GM12872 (cell line): ENCODE data around the gene ARHGEF4.

Experiments
- TF ChIP-seq, protein P1 (sequence below): IDR thresholded peaks from 3 replicates; pipeline ENCODE4 v1.5.1; 2011; ENCODE audit warnings: low read depth, mild to moderate bottlenecking, low read length, moderate library complexity; ENCODE audit not compliant: insufficient read depth

The ARHGEF4 gene

DNA sequence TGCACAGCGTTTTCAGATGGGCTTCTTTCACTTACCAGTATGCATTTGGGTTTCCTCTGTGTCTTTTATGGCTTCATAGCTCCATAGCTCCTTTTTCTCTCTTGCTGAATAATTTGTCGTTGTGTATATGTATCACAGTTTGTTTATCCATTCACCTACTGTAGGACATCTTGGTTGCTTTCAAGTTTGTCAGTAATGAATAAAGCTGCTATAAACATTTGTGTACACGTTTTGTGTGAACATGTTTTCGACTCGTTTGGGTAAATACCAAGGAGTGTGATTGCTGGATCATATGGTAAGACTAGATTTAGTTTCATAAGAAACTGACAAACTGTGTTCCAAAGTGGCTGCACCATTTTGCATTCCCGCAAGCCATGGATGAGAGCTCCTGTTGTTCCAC is 161.8 kb downstream of the ARHGEF4 start:
- TF ChIP-seq, protein P1, sequence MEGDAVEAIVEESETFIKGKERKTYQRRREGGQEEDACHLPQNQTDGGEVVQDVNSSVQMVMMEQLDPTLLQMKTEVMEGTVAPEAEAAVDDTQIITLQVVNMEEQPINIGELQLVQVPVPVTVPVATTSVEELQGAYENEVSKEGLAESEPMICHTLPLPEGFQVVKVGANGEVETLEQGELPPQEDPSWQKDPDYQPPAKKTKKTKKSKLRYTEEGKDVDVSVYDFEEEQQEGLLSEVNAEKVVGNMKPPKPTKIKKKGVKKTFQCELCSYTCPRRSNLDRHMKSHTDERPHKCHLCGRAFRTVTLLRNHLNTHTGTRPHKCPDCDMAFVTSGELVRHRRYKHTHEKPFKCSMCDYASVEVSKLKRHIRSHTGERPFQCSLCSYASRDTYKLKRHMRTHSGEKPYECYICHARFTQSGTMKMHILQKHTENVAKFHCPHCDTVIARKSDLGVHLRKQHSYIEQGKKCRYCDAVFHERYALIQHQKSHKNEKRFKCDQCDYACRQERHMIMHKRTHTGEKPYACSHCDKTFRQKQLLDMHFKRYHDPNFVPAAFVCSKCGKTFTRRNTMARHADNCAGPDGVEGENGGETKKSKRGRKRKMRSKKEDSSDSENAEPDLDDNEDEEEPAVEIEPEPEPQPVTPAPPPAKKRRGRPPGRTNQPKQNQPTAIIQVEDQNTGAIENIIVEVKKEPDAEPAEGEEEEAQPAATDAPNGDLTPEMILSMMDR, result no peak

GRCh38 chr2:131004446-131005209 is 167.9 kb downstream of the ARHGEF4 start:
- TF ChIP-seq, protein P1, result no peak

DNA sequence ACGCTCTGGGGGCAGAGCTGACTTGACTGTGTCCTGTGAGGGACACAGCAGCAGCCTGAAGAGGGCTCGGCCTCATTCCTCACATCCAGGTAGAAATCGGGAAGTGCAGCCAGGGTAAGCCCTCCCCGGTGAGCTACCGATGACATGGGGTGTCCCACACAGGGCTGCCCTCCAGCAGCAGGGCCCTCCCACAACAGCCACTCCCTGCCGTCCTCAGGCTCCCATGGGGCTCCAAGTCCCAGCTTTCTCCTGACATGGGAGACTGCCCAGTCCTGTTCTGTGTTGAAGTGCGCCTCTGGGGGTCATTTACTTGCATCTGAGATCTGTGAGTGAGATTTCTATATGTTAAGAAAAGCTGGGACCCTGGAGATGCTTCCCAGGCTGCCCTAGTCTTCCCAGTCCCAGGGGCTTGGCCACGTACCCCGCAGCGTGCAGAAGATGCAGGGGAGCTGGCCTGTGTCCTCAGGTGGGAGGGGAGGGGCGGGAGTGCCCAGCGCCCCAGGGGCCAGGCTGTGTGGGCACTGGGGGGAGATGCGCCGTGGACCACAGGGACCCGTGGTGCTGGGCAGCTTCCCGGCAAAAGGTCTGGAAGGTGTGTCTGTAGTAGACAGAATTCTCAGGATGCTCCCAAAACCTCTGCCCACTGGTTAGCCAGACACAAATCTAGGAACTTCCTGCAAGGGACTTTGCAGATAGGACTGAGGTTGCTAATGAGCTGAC is 168.7 kb downstream of the ARHGEF4 start:
- TF ChIP-seq, protein P1, result no peak

GRCh38 chr2:131006561-131006960 is 169.8 kb downstream of the ARHGEF4 start:
- TF ChIP-seq, protein P1, result no peak

DNA sequence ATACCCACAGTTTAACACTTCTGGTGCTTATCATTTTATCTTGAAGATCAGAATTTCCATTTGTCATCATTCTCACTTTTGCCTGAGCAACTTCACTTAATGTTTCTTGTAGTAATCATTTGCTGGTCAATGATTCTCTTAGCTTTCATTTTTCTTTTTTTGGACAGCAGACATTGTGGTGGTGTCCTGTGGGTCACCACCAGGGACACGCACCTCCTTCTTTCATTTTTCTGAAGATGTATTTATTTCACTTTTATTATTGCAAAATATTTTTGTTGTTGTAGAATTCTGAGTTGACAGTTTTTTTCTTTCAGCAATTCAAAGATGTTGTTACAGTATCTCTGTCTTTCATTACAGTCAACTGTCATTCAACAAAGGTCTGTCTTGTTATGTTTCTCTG is 172.3 kb downstream of the ARHGEF4 start:
- TF ChIP-seq, protein P1, result no peak

- TF ChIP-seq, protein P1, result no peak
Measured at GRCh38 chr2:131009713-131010475, 173.2 kb downstream of the ARHGEF4 start.

DNA sequence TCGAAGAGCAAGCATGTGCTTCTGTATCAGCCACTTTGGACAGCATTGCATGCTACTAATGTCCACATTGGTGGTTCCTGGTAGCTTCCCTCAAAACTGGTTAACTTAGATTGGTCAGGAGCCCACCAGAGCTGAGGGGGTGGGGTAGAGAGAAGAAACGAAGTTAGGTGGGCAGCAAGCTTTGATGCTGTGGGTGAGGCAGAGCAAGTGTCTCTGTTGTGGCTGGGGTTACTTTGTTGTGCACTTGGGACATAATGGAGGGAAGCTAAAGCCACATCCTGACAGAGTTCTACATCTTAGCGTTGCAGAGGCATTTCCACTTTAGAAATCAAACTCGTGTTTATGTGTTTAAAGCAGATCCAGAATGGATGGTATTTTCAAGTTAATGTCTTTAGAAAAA is 173.9 kb downstream of the ARHGEF4 start:
- TF ChIP-seq, protein P1, result no peak
